CD4-positive, alpha-beta T cell treated with Interferon gamma for 1 hour (primary cell): ENCODE data around the gene SPTB.

Experiments
- DNase-seq: peaks from one replicate; pipeline ENCODE4 v3.0.0-alpha.2; 2020

SPTB gene

DNA sequence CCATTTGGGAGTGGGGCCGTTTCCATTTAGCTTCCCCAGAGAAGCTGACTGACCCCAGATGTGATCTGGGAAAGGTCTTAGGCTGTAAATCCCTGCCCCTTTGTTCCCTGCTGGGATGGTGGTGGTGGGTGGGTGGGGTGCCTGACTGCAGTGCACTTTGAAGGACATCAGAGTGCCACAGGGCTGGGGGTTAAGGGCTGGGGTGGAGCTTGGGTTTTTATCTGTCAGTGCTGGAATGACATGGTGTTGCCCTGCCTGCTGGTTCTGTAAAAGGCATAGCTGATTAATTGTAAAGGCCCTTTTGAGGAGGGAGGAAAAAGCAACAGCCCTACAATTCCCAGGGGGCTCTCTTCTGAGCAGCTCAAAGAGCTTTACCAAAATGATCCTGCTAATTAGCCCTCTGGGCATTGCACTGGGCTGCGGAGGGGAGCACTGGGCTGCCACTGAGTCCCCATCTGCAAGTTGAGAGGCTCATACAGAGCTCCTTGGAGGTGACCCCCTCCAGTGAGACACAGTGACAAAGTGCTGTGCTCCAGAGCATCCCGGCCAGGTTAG is 154.4 kb downstream of the SPTB start:
- no peak for DNase-seq

DNA sequence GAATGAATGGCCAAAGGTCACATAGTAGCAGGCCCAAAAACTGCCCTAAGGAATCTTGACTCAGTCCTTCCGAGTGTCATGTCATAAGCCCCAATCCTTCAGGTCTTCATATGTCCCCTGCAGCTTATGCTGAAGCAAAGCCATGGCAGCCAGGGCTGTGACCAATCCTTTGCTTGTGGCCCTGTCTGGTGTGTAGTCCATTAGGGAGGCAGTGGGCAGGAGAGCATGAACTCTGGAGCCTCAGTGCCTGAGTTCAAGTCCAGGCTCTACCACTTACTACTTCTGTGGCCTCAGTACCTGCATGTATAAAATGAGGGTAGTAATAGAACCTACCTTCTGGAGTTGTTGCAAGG is 155.2 kb downstream of the SPTB start:
- no peak for DNase-seq

DNA sequence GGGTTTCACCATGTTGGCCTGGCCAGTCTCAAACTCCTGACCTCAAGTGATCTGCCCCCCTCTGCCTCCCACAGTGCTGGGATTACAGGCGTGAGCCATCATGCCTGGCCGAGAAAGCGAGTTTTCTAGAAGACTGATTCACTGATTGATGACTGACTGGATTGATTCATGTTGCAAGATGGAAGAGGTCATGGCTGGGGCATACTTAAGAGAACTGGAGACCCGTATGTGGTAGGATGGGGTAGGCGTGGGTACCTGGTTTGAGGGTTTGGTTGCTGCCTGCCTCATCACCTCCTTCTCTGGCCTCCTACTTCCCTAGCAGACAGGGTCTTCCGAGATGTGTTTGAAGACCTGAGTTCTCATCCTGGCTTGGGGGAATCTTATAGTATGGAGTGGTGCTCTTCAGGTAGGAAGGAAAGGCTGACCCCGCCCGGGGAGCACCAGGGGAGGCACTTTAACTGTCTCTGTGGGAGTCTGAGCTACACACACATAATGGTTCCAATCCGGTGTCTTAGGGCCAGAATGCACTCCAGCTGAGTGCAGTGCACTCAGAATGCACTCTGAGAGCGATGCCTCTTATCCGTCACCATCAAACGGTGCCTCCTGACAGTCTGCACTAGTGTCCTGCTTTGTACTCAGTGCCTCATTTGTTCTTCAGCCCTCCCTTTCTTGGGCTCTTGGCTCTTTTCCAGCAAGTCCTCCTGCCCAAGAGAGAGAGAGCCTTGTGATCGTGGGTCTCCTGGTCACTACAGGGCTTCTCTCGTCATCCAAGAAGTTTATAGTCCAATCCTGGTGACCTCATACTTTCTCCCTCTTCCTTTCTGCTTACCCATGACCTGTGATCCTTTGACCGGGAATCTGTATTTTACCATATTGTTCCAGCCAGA is 155.8 kb downstream of the SPTB start:
- no peak for DNase-seq

DNA sequence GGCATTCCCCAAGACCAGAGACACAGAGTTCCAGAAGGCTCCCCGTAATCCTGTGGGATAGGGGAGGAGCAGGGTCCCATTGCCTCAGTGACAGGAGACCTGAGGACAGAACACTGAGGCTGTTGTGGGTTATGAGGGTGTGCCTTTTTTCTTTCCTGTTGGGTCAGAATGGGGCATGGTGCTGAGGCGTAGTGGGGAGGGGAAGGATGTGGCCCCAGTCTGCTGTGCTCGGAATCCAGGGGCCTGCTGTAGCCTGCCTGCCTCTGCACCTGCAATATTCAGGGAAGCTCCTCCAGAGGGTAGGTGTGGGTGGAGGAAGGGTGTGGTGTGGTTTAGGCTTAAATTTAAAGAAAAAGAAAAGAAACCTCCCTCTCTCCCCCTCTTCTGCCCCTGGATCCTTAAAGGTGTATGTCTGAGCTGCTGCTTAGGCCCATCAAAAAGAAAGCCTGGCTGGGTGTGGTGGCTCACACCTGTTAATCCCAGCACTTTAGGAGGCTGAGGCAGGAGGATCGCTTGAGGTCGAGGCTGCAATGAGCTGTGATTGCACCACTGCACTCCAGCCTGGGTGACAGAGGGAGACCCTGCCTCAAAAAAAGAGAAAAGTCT is 156.8 kb downstream of the SPTB start:
- DNase-seq = no peak

DNA sequence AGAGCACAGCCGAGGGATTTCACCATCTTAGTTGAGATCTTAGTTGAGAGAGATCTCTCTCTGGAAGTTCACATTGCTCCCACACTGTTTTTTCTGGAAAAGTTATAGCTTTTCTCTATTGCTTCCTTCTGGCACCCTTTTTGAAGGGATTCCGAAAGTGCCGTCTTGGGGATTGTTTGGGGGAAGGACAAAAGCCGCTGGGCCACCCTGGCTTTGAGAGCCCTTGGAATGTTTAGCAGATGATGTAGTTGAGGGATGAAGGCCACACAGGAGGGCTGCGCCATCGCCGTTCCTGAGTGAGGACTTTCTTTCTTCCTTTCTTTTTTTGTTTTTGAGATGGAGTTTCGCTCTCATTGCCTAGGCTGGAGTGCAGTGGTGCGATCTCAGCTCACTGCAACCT is 157.8 kb downstream of the SPTB start:
- no peak for DNase-seq

DNA sequence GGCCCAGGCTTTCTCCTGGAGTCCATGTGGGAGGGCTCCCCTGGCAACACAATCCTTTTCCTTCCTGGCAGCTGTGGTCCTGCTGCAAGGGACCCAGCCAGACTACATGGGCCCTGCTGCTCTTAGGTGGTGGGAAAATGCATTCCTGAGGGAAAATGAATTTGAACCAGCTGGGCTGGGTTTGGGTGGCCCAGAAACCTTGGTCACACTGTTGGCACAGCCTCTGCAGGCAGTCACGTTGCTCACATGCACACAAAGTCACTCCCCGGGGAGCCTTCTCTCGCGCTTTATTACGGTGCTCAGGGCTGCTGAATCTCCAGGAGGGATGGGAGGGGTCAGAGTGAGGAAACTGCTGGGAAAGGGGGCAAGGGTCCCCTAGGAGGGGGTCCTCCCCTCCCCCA is 158.3 kb downstream of the SPTB start:
- no peak for DNase-seq

DNA sequence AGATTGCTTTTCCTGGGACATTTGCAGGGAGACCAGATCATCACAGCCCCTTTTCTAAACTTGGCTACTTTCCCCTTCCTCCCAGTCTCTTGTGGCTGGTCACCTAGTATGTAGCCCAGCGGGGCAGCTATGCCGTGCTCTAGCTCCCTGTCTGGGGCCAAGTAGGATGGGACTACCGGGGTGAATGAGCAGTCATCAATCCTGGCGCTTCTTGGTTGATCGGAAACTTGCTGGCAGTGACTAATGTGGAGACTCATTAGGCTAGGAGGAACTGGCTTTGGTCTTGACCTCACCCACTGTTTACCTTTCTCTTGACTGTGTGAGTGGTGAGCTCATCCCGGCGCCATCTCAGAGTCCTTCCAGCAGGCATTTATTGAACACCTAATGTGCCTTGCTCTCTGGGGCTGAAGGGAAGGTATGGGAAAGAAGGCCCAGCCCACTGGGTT is 159.6 kb downstream of the SPTB start:
- no peak for DNase-seq

DNA sequence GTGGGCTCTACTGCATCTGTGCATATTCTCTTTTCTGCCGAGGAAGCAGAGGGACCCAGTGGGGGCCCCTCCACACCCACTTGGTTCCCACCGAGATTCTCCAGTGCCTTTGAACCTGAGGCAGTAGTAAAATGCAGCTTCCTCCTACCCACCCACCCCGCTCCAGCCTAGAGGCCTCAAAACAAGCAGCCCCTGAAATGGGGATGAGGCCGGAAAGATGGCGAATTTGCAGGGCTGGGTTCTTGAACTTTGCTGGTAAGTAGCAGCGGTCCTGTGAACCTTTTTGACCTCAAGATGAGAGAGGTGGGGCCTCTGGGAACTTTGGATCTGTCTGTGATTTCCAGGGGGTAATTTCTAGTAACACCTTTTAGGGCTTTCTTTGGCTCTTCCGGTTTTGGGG is 160.1 kb downstream of the SPTB start:
- DNase-seq = no peak

DNA sequence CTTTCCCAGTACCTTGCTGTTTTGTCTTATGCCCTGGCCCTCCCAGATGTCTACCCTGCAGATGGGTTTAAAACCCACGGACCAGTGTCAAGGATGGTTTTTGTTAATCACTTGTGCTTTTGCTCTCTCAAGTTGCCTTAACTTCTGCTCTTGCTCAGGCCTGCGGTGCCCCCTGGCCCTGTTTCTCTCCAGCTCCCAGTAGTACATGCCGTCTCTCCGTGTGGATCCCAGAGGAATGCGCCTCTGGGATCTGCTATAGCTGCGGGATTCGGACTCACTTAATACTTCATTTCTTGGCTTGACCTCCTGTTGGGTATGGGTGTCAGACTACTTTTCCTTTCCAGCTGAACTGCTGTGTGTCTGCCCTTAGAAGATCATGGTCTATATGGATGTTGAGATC is 160.9 kb downstream of the SPTB start:
- DNase-seq = no peak

DNA sequence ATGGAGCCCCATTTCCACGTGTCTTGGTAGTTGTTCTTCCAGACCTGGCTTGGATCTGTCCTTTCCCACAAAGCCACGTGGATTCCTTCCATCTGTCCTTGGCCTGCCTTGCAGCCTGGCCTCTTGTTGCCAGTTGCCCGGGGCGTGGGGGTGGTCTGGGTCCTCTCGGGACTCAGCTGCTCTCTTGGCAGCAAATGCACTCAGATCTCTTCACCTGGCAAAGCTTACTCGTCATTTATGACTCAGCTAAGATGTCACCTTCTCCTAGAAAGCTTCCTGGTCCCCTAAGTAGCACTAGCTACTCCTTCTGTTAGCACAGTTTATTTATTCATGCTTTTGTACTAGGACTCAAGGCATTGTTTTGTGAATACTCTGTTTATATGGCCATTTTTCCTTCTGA is 161.8 kb downstream of the SPTB start:
- DNase-seq = no peak

DNA sequence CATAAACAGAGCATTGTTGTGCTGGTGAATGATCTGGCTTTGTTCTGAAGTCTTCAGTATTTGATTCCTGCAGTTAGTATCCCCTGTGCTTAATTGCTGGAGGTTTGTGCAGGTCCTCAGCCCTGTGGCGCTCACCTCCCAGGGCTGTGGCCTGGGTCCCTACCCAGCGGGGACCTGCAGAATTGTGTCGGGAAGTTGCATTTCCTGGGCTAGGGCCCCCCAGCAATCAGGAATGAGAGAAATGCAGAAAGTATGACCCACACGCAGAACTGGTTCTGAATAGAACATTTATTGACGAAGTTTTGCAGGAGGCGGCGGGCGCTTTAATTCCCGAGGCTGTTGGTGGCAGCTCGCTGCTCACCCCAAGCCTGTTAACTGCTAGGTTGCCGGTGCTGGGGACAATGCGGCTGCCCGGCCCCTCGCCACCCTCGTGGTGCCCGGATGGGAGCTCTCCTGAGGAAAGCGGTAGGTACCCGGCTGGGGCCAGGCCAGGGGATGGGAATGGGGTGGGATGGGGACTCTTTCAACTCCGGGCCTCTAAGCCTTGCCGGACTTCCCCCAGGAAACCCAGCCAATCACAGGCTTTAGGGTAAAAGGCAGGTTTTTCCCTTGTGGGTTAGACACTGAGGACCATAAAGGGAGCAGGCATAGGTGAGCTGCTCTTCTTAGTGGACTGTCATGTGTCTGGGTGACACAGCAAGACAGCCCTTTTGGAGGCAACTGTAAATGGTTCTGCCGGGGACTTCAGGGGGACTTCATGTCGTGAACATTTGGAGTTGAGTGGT is 163.9 kb downstream of the SPTB start:
- no peak for DNase-seq

DNA sequence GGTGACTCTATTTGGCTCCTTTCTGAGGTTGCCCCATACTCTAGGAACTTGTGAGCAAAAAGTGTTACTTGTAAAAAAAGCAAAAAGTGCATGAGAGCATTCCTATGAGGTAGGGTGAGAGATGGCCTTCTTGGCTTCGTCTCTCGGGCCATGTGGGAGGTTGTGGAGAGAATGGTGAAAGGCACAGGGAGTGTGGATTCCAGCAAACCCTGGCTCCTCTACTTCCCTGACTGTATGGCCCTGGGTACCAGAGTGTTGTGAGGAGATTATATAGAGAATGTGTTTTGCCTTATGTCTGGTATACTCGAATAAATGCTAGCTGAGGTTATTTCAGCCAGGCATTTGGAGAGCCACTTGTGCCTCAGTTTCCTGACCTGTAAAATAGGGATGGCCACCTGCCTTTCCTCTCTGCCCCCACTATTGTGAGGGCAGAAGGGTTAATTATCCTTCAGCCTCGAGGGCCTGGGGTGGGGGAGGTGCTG is 164.5 kb downstream of the SPTB start:
- DNase-seq = no peak

DNA sequence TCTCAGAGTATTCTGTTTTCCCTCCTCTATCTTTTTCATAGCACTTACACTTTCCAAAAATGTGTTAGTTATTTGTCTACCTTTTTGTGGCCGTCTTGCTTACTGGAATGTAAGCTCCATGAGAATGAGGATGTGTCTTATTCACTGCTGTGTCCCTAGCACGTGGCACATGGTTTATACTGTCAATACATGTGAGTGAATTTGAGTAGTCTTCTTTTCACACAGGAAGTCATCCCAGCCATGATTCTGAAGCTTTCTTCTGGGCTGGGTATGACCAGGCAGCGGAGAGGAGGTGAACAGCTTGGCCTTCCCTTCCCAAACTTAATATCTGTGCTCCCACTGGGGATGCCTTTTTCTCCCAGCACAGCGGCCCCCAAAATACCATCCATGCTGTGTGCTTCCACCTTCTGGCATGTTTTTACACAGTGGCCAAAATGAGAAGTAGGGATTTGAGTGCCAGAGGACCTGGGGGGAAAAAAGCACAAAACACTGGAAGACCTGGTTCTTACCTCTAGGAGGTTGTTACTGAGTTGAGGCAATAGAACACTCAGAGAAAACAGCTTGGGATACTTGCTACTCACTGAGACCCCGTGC is 165.2 kb downstream of the SPTB start:
- DNase-seq = no peak

DNA sequence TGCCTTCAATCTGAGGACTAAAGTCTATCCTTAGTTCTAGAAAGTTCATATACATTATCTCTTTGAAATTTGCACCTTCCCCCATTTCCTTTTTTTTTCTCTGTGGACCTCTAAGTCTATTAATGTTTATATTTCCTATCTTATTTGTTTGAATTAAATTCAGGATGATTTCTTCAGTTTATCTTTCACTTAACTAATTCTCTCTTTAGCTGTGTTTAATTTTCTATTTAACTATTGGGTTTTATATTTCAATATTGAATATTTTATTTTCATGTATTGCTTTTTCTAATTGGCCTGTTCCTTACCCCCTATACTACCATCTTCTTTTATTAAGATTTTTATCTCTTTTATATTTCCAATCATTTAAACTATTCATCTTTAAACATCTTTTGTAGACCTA is 166.0 kb downstream of the SPTB start:
- DNase-seq = no peak

DNA sequence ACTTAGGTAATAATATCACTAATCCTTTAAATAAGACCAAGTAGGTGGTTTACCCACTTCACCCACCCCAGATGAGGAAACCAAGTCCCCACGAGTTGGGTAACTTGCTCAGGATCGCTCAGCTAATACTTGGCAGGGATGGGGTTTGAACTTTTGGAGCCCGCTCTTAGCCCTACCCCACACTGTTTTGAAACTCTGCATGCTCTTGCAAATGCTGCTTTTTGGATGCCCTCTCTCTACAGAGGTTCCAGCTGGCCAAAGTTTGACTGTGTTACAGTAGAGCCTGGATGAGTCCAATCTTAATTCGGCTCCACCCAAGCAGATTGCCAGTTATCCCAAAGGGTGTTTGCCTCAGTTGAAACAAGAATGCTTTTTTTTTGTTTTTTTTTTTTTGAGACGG is 168.7 kb downstream of the SPTB start:
- DNase-seq = no peak

DNA sequence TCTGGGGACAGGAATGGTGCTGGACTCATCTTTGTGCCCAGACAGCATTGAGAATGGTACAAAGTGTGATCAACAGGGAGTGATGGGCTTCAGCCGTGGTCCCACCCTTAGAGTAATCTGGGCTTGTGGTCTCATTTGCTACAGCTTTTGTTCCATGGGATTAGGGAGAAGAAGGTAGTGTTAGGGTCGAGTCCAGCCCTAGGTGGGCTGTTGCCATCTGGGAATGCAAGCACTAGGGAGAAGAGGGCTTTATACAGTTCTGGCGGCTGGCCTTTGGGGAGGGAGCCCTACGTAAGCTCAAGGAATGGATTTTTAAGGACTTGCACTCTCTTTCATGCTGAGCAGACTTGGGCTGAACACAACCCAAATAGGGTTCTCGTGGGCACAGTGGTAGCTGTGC is 170.6 kb downstream of the SPTB start:
- no peak for DNase-seq

DNA sequence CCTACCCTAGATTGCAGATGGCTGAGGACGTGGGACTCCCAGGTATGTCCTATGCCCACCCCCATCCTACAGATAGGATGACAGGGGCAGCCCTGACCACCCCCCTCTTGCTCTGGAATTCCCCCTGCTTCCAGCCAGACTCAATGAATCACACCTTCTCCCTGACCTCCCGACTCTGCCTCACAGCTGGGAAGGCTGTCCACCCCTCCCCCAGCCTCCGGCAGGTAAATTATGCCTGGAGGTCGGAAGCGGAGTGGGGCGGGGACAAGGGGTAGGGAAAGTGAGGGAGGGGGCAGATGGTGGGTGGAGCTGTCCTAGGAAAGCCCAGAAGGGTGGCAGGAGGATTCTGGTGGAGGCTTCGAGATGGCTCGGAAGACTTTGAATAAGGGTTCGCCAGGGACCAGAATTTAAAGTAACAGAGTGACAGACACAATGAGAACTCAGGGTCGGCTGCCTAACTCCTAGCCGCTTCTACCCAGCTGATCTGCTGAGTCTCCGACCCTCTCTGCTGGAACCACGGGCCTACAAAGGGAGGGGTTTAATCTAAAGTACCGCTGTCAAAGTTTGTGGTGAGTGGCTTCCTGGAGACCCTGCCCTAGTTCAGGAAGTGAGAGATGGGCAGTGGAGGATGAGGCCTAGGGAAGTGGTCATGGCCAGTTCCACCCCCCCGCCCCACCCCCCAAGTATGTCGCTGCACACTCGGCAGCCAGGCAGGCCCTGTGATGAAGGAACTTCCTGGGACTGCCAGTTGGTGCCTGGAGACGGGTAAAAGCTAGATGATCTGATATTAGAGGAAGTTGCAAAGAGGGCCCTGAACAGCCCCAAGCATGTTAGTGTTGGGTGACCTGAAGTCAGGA is 171.3 kb downstream of the SPTB start:
- DNase-seq = peak; percentile 52

DNA sequence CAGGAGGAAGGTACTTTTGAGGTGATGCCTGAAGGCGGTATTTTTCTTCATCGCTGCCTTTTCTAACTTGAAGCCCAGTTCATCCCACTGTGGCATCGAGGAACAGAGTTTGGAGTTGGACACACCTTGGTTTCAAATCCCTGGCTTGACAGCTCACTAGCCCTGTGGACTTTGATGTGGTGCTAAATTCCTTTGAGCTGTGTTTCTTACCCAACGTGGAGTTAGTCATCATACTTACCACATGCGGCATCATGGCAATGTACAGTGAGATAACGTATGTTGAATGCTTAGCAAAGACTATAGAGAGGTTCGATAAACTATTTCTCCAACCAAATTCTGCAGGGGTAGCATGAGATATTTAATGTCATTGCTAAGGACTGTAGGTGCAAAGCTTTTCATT is 172.0 kb downstream of the SPTB start:
- DNase-seq = no peak

DNA sequence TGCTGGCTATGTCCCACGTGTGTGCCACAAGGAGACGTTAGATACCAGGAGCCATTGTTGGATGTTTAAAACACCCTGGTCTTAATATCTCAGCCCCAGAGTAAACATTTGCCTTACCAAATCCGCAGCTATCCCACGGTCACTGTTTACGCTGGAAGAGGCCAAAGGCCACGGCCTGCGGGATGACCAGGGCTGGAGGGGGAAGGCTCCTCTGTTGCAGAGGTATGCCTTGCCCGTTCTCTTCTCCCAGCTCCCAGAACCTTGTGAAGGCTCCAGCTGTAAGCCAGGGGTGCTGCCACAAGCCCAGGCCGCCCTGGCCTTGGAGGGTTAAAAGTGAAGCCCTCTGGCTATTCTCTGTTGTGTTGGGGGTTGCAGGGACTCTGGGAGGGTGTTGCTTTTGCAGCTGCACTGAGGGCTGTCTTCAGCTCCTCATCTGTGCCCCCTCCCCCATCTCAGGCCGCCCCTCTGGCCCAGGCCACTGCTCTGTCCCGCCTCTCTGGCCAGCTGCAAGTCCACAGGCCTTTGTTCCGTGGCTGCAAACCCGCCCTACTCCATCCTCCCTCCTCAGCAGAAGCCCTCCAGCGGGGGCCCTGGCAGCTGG is 173.0 kb downstream of the SPTB start:
- no peak for DNase-seq

DNA sequence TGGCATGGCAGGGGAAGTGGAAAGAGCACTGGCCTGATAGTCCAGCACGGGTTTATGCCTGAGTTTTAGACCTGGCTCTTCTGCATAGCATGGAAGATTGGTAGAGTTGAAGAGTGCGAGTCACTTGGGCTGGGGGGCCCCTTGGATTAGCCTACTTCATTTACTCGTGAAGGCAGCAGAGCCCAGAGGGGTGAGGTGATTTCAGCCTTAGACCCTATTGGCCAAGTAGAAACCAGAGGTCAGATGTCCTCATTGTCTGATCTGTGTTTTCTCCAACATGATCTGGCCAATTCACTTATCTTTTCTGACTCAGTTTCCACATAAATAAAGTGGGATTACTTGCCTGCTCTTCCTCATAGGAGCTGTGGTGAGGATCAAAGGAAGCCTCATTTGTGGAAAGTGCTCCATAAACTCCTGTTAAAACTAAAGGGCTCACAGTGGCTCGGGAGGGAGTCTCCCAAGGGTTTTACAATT is 173.6 kb downstream of the SPTB start:
- DNase-seq = no peak

DNA sequence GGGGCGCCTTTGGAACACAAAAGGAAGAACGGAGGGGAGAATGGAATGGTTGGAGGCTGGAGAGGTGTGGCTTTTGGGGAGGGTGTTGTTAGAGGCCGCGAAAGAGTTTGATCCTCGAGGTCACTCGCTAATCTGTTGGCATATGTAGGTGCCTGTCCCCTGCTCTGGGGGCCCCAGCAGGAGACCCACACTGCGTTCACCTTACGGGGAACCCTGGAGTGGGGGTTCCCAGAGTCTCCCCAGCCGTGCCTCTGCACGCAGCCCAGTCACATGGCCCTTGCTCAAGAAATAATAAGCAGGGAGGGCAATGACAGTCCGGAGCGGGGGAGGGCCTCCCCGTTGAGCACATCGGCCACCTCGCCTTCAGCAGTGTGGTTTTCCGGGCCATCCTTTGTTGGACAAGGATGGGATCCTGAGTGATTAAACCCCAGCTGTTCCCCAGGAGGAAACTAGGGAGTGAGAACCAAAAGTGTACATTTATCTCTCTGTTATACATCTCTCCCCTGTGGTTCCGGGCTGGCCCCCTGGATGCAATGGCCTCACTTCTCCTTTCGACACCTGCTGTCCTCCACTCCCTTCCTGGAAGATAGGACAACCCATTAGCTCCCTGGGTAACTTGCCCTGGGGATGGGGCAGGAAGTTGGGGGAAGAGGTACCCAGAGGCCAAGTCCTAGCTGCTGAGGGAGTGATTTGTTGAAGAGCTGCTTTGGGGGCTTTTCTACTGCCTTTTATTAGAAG is 174.2 kb downstream of the SPTB start:
- DNase-seq = no peak
